Fibroblast of villous mesenchyme (primary cell): ENCODE results near the gene ZDHHC7. TPM values are rescaled to one million over a fixed set of nuclear protein-coding genes. Genes with fewer than 3 reads are reported as not detected.

Source experiments
- DNase-seq: peaks from one replicate; pipeline ENCODE4 v3.0.0-alpha.2; 2010; ENCODE audit warnings: low read depth
- H3K4me3 ChIP-seq: 2 replicates; pipeline ENCODE4 v1.5.1; 2011; ENCODE audit warnings: low read depth, mild to moderate bottlenecking, low read length
- CTCF ChIP-seq: IDR thresholded peaks from 2 replicates; pipeline ENCODE4 v1.5.1; 2012; ENCODE audit warnings: low read depth, mild to moderate bottlenecking, low read length; ENCODE audit not compliant: insufficient read depth
- total RNA-seq: library from RNA; depleted of rRNA; stranded (reverse); fragments of >200 nt; gene quantifications from 2 replicates; pipeline ENCODE4 v1.2.3, GENCODE V29; 2012

The ZDHHC7 gene
- total RNA-seq, 1 donor: 164 TPM

DNA sequence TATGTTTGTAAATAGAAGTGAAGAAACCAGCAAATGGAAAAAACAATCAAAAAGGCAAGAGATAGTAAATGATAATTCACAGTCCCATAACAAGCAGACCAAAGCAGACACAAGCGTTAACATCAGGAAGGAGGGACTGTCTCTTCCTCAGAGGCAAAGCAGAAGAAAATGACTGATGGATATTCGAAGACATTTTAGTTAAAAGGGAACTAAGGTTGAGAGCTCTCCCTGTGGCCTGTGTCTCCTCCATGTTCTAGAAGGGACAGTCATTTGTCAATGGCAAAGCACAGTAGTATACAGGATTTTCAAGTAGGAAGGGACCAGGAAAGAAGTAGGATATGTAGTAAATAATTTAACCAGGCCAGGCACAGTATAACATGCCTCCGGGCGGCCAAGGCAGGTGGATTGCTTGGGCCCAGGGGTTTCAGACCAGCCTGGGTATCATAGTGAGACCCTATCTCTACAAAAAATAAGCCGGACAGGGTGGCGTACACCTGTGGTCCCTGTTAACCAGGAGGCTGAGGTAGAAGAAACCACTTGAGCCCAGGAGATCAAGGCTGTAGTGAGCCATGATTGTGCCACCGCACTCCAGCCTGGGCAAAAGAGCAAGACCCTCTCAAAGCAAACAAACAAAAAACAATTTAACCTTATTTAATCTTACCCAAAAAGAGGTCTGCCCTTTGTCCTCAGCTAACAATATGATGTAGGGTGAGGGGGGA lies 3.7 kb downstream of the ZDHHC7 start:
- no peak overlapping the region for H3K4me3 ChIP-seq
- DNase-seq: no peak
- TF ChIP-seq CTCF: no peak

DNA sequence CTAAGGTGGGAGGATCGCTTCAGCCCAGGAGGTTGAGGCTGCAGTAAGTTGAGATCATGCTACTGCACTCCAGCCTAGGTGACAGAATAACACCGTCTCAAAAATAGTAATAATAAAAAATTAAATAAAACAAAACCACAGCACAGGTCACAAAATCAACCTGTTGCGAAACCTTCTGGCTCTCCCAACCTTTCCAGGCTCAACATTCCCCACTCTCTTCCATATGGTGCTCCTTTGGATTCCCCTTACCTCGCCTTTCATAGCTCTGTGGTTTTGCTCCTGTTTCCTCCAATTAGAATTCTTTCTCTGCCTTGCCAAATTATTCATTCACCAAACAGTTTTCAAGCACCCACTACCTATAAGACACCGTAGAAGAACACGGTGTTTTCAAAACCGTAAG lies 4.7 kb downstream of the ZDHHC7 start:
- H3K4me3 ChIP-seq: no peak overlapping the region
- DNase-seq: peak; percentile 62
- no peak for TF ChIP-seq CTCF

DNA sequence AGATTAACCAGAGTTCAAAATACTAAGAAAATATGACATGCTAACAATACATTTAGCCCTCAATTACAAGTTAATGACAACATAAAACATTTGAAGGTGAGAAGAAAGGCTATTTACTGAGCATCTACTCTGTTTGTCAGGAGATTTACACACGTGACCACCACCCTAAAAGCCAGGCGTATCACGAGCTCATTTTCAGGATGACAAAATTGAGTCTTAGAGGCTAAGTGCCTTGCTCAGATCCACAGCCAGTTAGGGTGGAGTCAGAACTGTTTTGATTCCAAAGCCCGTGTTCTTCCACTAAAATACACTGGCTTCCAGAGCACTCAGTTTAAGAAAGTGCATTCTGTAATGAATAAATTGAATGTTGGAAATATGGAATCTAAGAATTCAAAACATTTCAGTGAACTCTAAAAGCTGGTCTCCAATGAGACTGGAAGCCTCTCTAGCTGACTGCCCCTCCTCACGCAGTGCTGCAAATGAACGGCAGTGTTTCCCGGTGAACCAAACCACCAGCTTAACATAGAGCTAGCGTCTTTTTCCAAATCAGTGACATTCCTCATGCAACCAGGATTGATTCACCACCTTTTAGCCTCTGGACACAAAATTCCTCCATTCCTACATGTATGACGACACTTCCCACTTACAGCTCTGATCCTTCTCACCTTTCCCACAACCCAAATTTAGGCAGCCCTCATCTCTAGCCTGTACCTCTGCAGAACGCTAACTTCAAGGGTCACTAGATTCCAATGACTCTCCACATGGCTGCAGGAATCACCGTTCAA lies 5.9 kb downstream of the ZDHHC7 start:
- no peak for TF ChIP-seq CTCF
- no peak overlapping the region for H3K4me3 ChIP-seq
- peak; percentile 87 for DNase-seq

DNA sequence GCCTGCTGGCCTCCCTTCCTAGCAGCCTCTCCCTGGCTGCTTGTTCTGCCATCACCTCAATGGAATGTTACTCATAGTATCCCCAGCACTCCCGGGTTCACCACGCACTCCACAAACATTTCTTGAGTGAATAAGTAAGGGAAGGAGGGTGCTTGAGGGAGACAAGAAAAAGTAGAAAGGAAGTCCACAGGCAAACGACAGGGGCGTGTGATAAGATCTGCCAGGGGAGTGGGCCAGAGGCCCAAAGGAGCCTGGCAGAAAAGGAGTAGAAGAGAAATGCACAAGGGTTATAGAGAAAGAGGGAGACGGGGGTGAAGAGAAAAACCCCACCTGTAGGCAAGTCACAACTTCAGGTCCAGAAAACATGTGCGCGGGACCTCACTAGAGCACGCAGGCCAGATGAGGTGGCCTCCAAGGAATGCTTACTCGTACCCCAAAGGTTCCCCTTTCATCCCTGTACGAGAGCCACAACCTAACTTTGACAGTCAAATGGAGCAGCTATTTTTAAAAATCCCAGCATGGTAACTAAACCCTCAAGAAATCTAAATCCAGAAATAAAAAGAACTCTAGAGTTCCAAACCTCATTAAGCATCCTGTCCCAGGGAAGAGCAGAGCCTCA lies 6.6 kb downstream of the ZDHHC7 start:
- no peak for TF ChIP-seq CTCF
- peak; percentile 88 for DNase-seq
- H3K4me3 ChIP-seq: no peak overlapping the region

- peak overlapping the region; percentile 16 for H3K4me3 ChIP-seq
- DNase-seq: no peak
Measured at GRCh38 chr16:85003725-85004586, 7.4 kb downstream of the ZDHHC7 start.

More at GRCh38 chr16:85003725-85004586, 7.4 kb downstream of the ZDHHC7 start:
- no peak for TF ChIP-seq CTCF
